Coronary artery (tissue), 2 donors: Measurements from ENCODE around the gene SLC35F4.

Source experiments
- DNase-seq: peaks from one replicate; pipeline ENCODE4 v3.0.0-alpha.2; 2017; ENCODE audit warnings: low spot score
- H3K27ac ChIP-seq, 2 donors: fragments of 200-600 bp; sonication (generic); one replicate each; pipeline ENCODE4 v1.5.1; 2016 to 2019
- H3K4me3 ChIP-seq: fragments of 200-600 bp; sonication (generic); 2 replicates; pipeline ENCODE4 v1.5.1; 2016; ENCODE audit warnings: mild to moderate bottlenecking, moderate library complexity
- TF ChIP-seq, protein P1 (sequence below): fragments of 200-600 bp; sonication (generic); IDR thresholded peaks from one replicate; pipeline ENCODE4 v1.5.1; 2019; ENCODE audit warnings: antibody characterized with exemption

The SLC35F4 gene

DNA sequence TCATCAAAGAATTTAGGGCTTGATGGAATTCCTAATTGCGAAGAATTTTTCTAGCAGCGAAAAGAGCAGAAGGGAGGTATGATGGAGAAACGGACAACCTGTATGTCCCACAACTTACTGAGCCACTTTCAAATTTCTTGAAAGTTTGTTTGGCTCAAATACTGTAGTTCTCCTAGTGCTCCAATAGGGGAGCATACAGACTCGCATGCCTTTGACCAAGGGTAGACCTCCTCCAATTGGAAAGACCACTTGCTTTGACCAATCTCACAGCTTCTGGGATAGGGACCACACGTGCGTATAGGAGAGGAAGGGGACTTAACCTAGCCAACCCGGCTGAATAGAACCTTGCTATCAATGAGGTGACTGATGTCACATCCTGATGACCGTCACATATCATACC lies 28.6 kb downstream of the SLC35F4 start:
- TF ChIP-seq, protein P1, sequence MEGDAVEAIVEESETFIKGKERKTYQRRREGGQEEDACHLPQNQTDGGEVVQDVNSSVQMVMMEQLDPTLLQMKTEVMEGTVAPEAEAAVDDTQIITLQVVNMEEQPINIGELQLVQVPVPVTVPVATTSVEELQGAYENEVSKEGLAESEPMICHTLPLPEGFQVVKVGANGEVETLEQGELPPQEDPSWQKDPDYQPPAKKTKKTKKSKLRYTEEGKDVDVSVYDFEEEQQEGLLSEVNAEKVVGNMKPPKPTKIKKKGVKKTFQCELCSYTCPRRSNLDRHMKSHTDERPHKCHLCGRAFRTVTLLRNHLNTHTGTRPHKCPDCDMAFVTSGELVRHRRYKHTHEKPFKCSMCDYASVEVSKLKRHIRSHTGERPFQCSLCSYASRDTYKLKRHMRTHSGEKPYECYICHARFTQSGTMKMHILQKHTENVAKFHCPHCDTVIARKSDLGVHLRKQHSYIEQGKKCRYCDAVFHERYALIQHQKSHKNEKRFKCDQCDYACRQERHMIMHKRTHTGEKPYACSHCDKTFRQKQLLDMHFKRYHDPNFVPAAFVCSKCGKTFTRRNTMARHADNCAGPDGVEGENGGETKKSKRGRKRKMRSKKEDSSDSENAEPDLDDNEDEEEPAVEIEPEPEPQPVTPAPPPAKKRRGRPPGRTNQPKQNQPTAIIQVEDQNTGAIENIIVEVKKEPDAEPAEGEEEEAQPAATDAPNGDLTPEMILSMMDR: no peak
- H3K27ac ChIP-seq: no peak overlapping the region
- DNase-seq: no peak
- no peak overlapping the region for H3K4me3 ChIP-seq

DNA sequence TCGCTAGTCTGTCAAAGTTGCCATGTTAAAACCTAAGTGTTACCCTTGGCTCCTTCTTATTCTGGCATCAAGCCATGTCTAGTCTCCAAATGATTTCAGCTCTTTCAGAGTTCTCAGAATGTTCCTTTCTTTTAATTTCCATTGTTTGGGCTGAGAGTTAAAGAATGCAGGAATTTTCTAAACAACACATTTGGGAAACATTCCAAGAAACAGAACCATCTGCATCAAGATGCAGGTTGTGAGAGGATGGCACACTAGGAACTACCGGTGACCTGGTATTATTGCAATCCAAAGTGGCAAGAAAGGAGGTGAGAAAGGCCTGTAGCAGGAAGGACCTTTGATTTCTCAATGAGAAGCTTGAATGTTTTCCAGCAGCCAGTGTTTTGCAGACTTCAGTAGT lies 30.1 kb downstream of the SLC35F4 start:
- no peak for DNase-seq
- TF ChIP-seq, protein P1: no peak
- Histone ChIP-seq H3K4me3 (no peak overlapping the region), H3K27ac (no peak overlapping the region)

DNA sequence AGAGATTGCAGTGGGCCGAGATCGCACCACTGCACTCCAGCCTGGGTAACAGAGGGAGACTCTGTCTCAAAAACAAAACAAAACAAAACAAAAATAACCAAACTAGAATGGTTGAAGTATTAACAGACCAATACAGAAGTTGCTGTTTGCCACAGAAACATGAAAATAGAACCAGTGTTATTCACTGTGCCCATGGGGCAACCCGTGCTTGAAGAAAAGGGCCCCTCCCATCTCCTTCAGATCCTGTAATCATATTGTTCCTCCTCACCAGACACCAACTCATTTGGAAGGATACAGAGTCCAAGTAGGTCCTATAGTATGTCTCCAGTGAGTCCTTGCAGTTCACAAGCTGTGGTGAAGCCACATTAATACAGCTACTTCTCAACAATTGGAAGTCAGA lies 30.9 kb downstream of the SLC35F4 start:
- DNase-seq: no peak
- Histone ChIP-seq H3K4me3 (no peak overlapping the region), H3K27ac (no peak overlapping the region)
- TF ChIP-seq, protein P1: no peak

DNA sequence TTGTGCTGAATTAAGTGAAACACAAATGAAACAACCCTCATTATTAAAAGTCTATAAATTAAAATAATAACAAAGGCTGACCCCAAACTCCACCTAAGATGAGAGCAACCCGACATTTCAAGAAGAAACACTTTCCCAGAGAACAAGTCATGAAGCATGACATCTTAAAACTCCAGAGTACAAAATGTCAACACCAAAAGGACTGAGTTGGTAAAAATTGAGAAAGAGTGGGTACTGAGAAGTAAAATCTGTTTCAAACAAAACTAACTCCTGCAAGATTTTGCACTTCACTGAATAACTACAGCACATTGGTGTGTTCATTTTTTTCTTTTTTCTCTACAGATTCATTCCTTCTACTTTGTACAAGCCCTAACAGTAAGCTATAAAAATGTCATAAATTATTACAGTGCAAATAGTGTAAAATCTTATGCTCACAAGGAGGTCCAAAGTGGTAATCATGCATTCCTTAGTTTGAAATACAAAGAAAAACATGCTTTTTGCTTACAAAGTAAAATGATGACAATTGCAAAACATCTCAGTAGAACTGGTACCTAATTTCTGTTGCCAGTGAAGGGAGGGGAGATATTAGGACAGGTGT lies 31.8 kb downstream of the SLC35F4 start:
- Histone ChIP-seq H3K27ac (no peak overlapping the region), H3K4me3 (no peak overlapping the region)
- TF ChIP-seq, protein P1: no peak
- no peak for DNase-seq

DNA sequence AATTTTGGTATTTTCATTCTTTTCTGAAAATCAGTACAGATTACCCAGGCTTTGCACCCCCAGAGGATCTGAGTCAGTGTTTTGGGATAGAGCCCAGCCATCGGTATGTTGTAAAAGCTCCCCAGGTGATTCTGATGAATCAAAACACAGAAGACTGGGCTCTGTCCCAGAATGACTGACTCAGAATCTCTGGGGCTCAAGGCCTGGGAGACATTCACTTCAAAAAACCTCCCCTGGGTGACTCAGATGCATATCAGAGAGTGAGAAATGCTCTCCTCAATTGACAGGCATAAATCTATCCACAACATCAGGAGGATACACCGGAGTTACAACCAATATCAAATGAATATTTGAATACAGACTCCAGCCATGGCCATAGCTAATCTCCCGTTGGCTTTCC lies 32.6 kb downstream of the SLC35F4 start:
- Histone ChIP-seq H3K4me3 (no peak overlapping the region), H3K27ac (no peak overlapping the region)
- DNase-seq: no peak

DNA sequence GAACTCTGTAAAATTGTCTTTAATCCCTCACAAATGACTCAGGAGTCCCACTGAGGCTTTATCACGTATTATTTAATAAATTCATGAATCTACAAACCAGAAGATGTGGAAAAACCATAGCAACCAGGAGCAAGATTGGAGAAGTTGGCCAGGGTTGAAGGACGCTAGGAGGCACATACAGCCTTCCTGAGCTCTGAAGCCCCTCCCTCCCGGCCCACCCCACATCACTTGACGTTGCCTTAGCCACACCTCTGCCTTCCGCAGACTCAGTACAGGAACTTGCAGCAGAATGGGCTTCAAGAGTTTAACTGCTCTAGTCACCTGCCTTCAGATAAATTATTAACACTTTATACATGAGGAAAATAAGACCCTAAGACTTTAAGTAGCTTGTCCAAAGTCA lies 33.9 kb downstream of the SLC35F4 start:
- no peak overlapping the region for H3K4me3 ChIP-seq
- no peak overlapping the region for H3K27ac ChIP-seq
- no peak for DNase-seq
- TF ChIP-seq, protein P1: no peak

More for the DNA sequence above, 32.6 kb downstream of the SLC35F4 start:
- TF ChIP-seq, protein P1: no peak

DNA sequence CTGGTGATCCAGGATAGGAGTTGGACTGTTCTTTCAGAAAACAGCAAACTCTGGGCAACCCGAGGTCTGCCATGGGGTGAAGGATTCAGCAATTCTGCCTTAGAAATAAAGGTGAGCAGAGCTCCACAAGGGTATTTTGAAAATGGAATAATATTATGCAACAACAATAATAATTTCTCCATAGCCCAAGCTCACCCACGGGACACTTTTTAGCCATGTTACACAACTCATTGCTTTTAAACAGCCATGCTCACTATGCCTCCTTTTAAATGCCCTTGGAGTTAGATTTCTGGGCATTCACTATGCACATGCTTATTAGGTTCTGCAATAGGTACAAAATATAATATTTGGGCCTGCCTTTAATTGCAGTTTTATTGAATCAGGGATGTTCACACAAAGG lies 37.2 kb downstream of the SLC35F4 start:
- DNase-seq: no peak
- H3K4me3 ChIP-seq: no peak overlapping the region
- TF ChIP-seq, protein P1: no peak
- H3K27ac ChIP-seq: no peak overlapping the region
